ENCODE measurements around the gene CLPX.
"Not testable (repeated sequence)": the region's sequence is repeated elsewhere in the genome, so short reads cannot be mapped to it uniquely, and the experiment has no call there.

CLPX gene

GRCh38 chr15:65196637-65197336, 11.6 kb upstream of the CLPX start:
- no peaks in the 10 kb centered on the region for H3K36me3 ChIP-seq (replicated peaks)
- in situ Hi-C loops (cut with MboI; ENCODE audit: low sequenced_read_pairs): loop anchor here (5.0 kb wide), 2 partner anchors 81 to 191 kb away; no protein-coding TSS in a partner anchor
- DNase-seq (ENCODE audit: low spot score in 2 of 2): no peak
- H3K27me3 ChIP-seq (ENCODE audit: low read depth): no peaks in the 10 kb centered on the region
- H3K4me3 ChIP-seq: no peak overlapping the region
- H3K9me3 ChIP-seq: no peaks in the 10 kb centered on the region
- H3K4me1 ChIP-seq: no peaks in the 10 kb centered on the region

- in situ Hi-C loops (cut with MboI; ENCODE audit: low sequenced_read_pairs): loop anchor here (5.0 kb wide), 2 partner anchors 82 to 192 kb away; no protein-coding TSS in a partner anchor
Observed at GRCh38 chr15:65195548-65195923, 10.4 kb upstream of the CLPX start.

DNA sequence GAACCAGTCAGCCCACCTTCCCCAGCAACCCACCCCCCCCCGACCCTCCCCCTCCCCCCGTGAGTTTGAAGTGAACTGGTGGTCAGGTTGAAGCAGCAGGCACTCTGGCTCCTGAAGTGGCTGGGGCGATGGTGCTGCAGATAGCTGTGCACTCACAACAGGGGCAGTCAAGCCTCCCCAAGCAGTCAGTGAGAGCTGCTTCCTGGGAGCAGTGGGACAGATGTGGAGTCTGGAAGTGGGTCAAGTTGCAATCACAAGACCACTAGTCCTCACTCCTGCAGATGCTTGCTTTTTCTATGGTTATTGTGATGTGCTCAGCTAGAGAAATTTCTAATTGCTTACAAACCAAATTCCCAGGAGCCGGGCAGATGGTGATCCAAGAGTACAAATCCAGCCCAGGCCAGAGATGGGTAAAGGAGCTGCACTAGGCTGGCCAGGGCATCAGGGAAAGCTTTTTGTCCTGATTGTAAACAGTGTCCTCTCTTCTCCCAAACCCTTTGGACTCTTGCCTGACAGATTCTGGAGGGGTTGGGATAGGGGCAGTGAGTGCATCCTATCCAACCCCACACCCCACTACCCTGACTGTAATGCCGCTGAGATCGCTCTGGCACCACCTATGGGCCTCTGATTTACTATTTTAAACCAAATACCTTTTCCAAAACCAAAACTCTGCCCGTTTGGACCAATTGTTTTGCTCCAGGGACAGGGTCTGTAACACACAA, 9.8 kb upstream of the CLPX start:
- in situ Hi-C loops (cut with MboI; ENCODE audit: low sequenced_read_pairs): loop anchor here (5.0 kb wide), 2 partner anchors 82 to 192 kb away; no protein-coding TSS in a partner anchor
- no peak for DNase-seq (ENCODE audit: low spot score in 2 of 2)
- Histone ChIP-seq H3K4me1 (no peaks in the 10 kb centered on the region), H3K4me3 (no peak overlapping the region), H3K27me3 (ENCODE audit: low read depth) (no peaks in the 10 kb centered on the region), H3K36me3 (replicated peaks) (no peaks in the 10 kb centered on the region), H3K9me3 (no peaks in the 10 kb centered on the region)

More at GRCh38 chr15:65195548-65195923, 10.4 kb upstream of the CLPX start:
- Histone ChIP-seq H3K36me3 (replicated peaks) (no peaks in the 10 kb centered on the region), H3K4me3 (no peak overlapping the region), H3K4me1 (no peaks in the 10 kb centered on the region), H3K27me3 (ENCODE audit: low read depth) (no peaks in the 10 kb centered on the region), H3K9me3 (no peaks in the 10 kb centered on the region)
- DNase-seq (ENCODE audit: low spot score in 2 of 2): no peak

DNA sequence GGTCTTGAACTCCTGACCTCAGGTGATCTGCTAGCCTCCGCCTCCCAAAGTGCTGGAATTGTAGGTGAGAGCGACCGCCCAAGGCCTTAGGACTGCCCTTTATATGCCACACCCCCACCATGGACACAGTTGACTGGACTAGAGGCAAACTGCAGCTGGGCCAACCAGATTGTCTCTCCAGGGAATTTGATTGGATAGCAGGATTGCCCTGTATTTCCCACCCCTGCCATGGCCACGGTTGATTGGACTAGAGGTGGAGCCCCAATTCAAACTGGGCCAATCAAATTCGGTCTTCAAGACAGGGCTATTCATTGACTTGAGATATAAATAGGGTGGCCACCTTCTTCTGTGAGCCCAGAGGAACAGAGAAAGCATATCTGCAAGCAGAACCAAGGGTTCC, 6.9 kb upstream of the CLPX start:
- Histone ChIP-seq H3K27me3 (ENCODE audit: low read depth) (no peaks in the 10 kb centered on the region), H3K9me3 (no peaks in the 10 kb centered on the region), H3K4me3 (no peak overlapping the region), H3K4me1 (peaks cover 9% of the 10 kb centered on the region), H3K36me3 (replicated peaks) (no peaks in the 10 kb centered on the region)
- peak in 1 of 2 experiments; percentile 52 for DNase-seq (ENCODE audit: low spot score in 2 of 2)
- in situ Hi-C loops (cut with MboI; ENCODE audit: low sequenced_read_pairs): no loop called here

DNA sequence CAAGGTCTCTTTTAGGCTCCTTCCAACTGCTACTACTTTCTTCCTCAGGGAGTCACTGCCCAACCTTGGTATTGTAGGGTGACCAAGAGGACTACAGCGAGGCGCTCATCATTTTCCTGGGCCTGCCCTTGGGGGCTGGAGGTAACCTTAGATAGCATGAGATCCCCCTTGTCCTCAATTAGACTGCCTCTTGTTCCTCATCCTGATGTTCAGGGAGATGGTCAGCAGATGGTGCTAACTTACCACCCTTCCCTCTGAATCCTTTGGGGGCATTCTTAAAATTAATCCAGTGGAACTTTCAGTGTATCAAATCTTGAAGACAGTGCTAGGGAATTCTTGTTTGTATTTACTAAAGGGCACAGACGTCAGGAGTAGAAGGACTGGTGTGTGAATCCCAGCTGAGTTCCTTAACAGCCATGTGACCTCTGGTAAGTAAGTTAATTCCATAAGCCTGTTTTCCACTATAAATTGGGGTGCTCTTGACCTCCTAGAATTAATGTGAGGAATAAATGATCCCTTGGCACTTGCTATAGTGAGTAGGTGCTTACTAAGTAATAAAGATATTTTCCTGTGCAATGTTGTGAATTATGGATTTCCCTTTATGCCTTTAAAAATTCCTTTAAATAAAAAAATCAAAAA, 4.1 kb upstream of the CLPX start:
- Histone ChIP-seq H3K27me3 (ENCODE audit: low read depth) (no peaks in the 10 kb centered on the region), H3K4me1 (peaks cover 13% of the 10 kb centered on the region), H3K9me3 (no peaks in the 10 kb centered on the region), H3K36me3 (replicated peaks) (no peaks in the 10 kb centered on the region; the same call in 1 of the 2 replicates), H3K4me3 (no peak overlapping the region)
- peak; percentile 84 to 99 for DNase-seq (ENCODE audit: low spot score in 2 of 2)
- in situ Hi-C loops (cut with MboI; ENCODE audit: low sequenced_read_pairs): no loop called here

DNA sequence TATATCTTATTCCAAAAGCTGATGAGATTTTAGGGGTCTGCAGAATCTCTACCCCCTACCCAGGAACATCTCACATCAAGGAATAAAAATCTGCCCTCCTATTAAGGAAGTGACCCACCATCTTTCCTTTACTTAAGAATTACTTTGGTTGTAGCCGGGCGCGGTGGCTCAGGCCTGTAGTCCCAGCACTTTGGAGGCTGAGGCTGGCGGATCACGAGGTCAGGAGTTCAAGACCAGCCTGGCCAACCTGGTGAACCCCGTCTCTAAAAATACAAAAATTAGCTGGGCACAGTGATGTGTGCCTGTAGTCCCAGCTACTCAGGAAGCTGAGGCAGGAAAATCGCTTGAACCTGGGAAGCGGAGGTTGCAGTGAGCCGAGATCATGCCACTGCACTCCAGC, 3.3 kb upstream of the CLPX start:
- H3K4me3 ChIP-seq; H3K27me3 ChIP-seq (ENCODE audit: low read depth); H3K9me3 ChIP-seq; in situ Hi-C loops (cut with MboI; ENCODE audit: low sequenced_read_pairs); H3K36me3 ChIP-seq (replicated peaks); DNase-seq (ENCODE audit: low spot score in 2 of 2): not testable (repeated sequence)
- H3K4me1 ChIP-seq: peaks cover 13% of the 10 kb centered on the region

- in situ Hi-C loops (cut with MboI; ENCODE audit: low sequenced_read_pairs): no loop called here
- no peaks in the 10 kb centered on the region for H3K27me3 ChIP-seq (ENCODE audit: low read depth)
- peaks cover 13% of the 10 kb centered on the region for H3K36me3 ChIP-seq (replicated peaks)
- H3K4me1 ChIP-seq: peaks cover 20% of the 10 kb centered on the region
- no peaks in the 10 kb centered on the region for H3K9me3 ChIP-seq
- H3K4me3 ChIP-seq: peak overlapping the region; percentile 91
- peak; percentile 79 to 82 for DNase-seq (ENCODE audit: low spot score in 2 of 2)
Observed at GRCh38 chr15:65184305-65184867, 756 bp downstream of the CLPX start.

GRCh38 chr15:65183865-65184159, 1.3 kb downstream of the CLPX start:
- in situ Hi-C loops (cut with MboI; ENCODE audit: low sequenced_read_pairs): no loop called here
- H3K27me3 ChIP-seq (ENCODE audit: low read depth): no peaks in the 10 kb centered on the region
- H3K4me3 ChIP-seq: peak overlapping the region; percentile 91
- H3K4me1 ChIP-seq: peaks cover 16% of the 10 kb centered on the region
- DNase-seq (ENCODE audit: low spot score in 2 of 2): no peak
- peaks cover 18% of the 10 kb centered on the region for H3K36me3 ChIP-seq (replicated peaks)
- H3K9me3 ChIP-seq: no peaks in the 10 kb centered on the region

GRCh38 chr15:65182538-65182937, 2.6 kb downstream of the CLPX start:
- Histone ChIP-seq H3K36me3 (replicated peaks) (peaks cover 31% of the 10 kb centered on the region), H3K9me3 (no peaks in the 10 kb centered on the region), H3K4me3 (peak overlapping the region; percentile 91), H3K4me1 (peaks cover 16% of the 10 kb centered on the region), H3K27me3 (ENCODE audit: low read depth) (no peaks in the 10 kb centered on the region)
- in situ Hi-C loops (cut with MboI; ENCODE audit: low sequenced_read_pairs): no loop called here
- no peak for DNase-seq (ENCODE audit: low spot score in 2 of 2)

- H3K27me3 ChIP-seq (ENCODE audit: low read depth); H3K9me3 ChIP-seq; in situ Hi-C loops (cut with MboI; ENCODE audit: low sequenced_read_pairs); H3K4me3 ChIP-seq: not testable (repeated sequence)
- Histone ChIP-seq H3K4me1 (peaks cover 16% of the 10 kb centered on the region), H3K36me3 (replicated peaks) (peaks cover 39% of the 10 kb centered on the region)
- DNase-seq (ENCODE audit: low spot score in 2 of 2): peak in 1 of 2 experiments; percentile 36
Observed at GRCh38 chr15:65181582-65182353, 3.4 kb downstream of the CLPX start.

- DNase-seq (ENCODE audit: low spot score in 2 of 2): no peak
- no peaks in the 10 kb centered on the region for H3K27me3 ChIP-seq (ENCODE audit: low read depth)
- H3K9me3 ChIP-seq: no peaks in the 10 kb centered on the region
- in situ Hi-C loops (cut with MboI; ENCODE audit: low sequenced_read_pairs): no loop called here
- H3K4me1 ChIP-seq: peaks cover 11% of the 10 kb centered on the region
- H3K4me3 ChIP-seq: no peak overlapping the region
- H3K36me3 ChIP-seq (replicated peaks): peaks cover 53% of the 10 kb centered on the region
Observed at GRCh38 chr15:65180167-65180566, 5.0 kb downstream of the CLPX start.

DNA sequence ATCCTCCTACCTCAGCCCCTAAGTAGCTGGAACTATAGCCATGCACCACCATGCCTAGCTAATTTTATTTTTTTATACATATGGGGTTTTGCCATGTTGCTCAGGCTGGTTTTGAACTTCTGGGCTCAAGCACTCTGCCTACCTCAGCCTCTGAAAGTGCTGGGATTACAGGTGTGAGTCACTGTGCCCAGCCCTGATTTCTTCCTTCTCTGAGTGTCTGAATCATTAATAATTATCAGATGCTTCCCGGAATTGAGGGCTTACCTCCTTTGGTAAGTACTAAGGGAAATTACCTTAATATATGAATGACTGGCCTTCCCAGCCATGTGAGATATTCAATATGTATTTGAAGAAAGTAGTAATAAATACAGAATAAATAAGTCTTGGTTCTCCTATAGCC, 7.2 kb downstream of the CLPX start:
- Histone ChIP-seq H3K36me3 (replicated peaks) (peaks cover 70% of the 10 kb centered on the region), H3K4me3 (no peak overlapping the region), H3K9me3 (no peaks in the 10 kb centered on the region), H3K27me3 (ENCODE audit: low read depth) (no peaks in the 10 kb centered on the region), H3K4me1 (peaks cover 10% of the 10 kb centered on the region)
- DNase-seq (ENCODE audit: low spot score in 2 of 2): no peak
- in situ Hi-C loops (cut with MboI; ENCODE audit: low sequenced_read_pairs): no loop called here

- Histone ChIP-seq H3K4me1 (no peaks in the 10 kb centered on the region), H3K4me3 (no peak overlapping the region), H3K9me3 (no peaks in the 10 kb centered on the region), H3K36me3 (replicated peaks) (peaks cover 84% of the 10 kb centered on the region), H3K27me3 (ENCODE audit: low read depth) (no peaks in the 10 kb centered on the region)
- no peak for DNase-seq (ENCODE audit: low spot score in 2 of 2)
- in situ Hi-C loops (cut with MboI; ENCODE audit: low sequenced_read_pairs): no loop called here
Observed at GRCh38 chr15:65176056-65176455, 9.1 kb downstream of the CLPX start.

All from HAP-1 (cell line).